ENCODE results near the gene SLC4A3.

Gene SLC4A3, protein sequence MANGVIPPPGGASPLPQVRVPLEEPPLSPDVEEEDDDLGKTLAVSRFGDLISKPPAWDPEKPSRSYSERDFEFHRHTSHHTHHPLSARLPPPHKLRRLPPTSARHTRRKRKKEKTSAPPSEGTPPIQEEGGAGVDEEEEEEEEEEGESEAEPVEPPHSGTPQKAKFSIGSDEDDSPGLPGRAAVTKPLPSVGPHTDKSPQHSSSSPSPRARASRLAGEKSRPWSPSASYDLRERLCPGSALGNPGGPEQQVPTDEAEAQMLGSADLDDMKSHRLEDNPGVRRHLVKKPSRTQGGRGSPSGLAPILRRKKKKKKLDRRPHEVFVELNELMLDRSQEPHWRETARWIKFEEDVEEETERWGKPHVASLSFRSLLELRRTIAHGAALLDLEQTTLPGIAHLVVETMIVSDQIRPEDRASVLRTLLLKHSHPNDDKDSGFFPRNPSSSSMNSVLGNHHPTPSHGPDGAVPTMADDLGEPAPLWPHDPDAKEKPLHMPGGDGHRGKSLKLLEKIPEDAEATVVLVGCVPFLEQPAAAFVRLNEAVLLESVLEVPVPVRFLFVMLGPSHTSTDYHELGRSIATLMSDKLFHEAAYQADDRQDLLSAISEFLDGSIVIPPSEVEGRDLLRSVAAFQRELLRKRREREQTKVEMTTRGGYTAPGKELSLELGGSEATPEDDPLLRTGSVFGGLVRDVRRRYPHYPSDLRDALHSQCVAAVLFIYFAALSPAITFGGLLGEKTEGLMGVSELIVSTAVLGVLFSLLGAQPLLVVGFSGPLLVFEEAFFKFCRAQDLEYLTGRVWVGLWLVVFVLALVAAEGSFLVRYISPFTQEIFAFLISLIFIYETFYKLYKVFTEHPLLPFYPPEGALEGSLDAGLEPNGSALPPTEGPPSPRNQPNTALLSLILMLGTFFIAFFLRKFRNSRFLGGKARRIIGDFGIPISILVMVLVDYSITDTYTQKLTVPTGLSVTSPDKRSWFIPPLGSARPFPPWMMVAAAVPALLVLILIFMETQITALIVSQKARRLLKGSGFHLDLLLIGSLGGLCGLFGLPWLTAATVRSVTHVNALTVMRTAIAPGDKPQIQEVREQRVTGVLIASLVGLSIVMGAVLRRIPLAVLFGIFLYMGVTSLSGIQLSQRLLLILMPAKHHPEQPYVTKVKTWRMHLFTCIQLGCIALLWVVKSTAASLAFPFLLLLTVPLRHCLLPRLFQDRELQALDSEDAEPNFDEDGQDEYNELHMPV

GRCh38 chr2:219627103-219628100 lies at the start of gene SLC4A3:
Gene SLC4A3, plus strand, starts transcription at chr2:219627630. Its CDS starts 363 bp downstream, at chr2:219627993.
- DNase-seq, result no peak

- no peak for DNase-seq
Measured at GRCh38 chr2:219578811-219579613, 48.4 kb upstream of the SLC4A3 start.

DNA sequence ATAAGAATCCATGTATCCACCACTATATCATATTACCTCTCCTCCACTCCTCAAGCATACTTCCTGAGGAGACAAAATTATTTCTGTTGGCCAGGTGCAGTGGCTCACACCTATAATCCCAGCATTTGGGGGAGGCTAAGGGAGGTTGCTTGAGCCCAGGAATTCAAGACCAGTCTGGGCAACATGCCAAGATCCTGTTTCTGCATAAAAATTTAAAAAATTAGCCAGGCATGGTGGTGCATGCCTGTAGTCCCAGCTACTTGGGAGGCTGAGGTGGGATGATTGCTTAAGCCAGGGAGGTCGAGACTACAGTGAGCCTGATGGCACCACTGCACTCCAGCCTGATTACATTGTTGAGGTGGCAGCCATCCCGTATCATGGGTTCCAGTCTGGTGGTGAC lies 46.1 kb upstream of the SLC4A3 start:
- DNase-seq, result no peak

- DNase-seq, result no peak
Measured at GRCh38 chr2:219591091-219591490, 36.3 kb upstream of the SLC4A3 start.

GRCh38 chr2:219592736-219593135 lies 34.7 kb upstream of the SLC4A3 start:
- no peak for DNase-seq

- DNase-seq, result no peak
Measured at GRCh38 chr2:219593154-219593553, 34.3 kb upstream of the SLC4A3 start.

- no peak for DNase-seq
Measured at GRCh38 chr2:219595256-219595655, 32.2 kb upstream of the SLC4A3 start.

DNA sequence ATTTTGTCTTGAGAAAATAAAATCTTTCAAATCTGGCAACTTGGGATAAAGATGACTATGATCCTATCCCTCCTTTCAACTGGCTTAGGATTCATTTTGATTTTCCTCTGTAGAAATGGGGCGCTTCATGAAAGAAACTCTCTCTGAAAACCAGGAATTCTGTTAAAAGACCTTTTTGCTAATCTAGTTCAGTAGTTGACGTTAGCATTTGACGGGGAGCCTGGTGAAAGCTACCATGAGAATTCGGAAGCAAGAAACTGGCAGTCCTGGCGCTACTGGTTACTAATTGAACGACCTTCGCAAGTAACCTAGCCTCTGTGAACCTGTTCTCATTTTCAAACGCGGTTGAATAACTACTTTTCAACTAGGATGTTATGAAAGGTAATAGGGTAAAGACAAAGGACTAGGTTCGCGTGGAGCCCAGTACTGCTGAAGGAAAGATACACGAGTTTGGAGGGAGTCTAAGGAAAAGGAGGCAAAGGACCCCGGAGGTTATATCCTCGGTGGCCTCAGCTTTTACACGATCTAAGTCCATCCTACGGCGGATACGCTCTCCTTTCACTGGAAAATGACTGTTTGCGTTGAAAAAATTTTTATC lies 30.4 kb upstream of the SLC4A3 start:
- no peak for DNase-seq

GRCh38 chr2:219597552-219598307 lies 29.7 kb upstream of the SLC4A3 start, which contains the start of gene STK11IP:
Gene STK11IP, plus strand, starts transcription at chr2:219597857. Its CDS starts 263 bp downstream, at chr2:219598120.
- peak; percentile 95 for DNase-seq

DNA sequence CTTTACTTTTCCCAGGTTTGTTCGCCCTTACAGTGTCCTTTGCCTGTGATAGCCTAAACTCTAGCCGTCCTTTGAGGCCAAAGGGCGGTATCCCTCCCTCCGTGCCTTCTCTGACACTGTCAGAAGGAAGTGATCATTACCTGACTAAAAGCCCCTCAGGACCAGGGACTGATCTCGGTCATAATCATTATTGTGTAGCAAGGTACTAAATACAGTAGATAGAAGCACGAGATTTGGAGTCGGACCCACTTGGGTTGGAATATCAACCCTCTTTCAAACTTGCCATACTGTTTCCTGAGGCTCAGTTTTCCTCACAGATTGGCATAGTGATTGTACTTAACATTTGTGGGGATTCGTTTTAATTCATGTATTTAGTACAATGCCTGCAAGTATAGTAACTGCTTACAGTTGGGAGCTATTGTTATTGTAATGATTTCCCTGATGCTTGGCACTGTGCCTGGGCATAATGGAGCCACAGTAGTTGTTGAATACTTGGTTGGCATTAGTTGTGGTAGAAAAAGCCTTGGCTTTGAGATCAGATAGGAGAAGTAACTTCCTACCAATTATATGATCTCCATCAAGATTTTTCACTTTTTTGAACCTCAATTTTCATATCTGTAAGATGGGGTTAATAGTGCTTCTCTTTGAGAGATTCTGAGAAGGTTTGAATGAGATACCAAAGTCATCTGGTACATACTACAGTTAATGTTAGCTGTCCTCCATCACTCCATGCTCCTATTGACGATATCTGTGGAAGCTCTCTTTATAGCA lies 28.9 kb upstream of the SLC4A3 start:
- DNase-seq, result no peak

DNA sequence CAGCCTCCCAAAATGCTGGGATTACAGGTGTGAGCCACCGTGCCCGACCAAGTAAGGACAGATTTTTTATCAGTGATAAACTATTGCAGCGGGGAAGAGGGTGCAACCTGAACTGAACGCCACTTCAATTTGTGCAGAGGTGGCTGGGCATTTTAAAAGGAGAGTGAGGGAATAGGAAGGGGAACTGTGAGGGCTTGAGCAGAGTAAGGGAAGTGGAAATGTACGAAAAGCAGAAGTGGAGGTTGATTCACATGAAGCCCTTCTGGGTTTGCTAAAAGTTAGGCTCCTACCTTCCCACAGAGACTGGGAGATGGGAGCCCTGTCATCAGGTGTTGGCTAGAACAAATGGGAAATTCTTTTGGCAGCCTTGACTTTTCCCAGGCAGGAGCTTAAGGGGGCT lies 23.7 kb upstream of the SLC4A3 start:
- no peak for DNase-seq

DNA sequence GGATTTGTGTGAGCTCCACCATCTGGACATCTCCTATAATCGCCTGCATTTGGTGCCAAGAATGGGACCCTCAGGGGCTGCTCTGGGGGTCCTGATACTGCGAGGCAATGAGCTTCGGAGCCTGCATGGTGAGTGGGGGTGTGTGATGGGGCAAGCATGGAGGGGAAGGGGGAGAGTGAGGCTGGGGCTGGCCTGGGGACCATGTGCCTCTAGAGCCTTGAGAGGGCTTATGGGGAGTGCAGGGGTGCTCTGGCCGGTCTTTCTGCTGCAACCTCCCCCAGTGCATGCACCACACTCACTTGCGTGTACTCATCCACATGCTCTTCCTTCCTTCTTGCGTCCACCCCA lies 21.8 kb upstream of the SLC4A3 start:
- DNase-seq, result no peak

- no peak for DNase-seq
Measured at GRCh38 chr2:219607931-219608330, 19.5 kb upstream of the SLC4A3 start.

GRCh38 chr2:219608399-219608964 lies 18.9 kb upstream of the SLC4A3 start:
- no peak for DNase-seq

- no peak for DNase-seq
Measured at GRCh38 chr2:219609149-219609750, 18.2 kb upstream of the SLC4A3 start.

DNA sequence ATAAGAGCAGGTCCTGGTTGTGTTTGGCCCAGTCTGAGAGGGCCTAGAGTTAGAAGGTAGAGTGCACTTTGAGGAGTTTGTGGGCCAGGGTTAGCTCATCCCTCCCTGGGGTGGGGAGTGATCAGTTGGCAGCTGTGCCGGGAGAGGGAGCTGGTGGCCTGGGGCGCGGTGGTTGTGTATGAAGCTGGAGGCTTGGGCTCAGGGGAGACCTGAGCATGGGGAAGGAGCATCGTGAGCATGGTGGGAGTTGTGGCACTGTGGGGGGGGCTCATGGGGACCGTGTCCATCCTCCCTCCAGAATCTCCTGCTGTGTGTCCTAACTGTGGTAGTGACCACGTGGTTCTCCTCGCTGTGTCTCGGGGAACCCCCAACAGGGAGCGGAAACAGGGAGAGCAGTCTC lies 16.1 kb upstream of the SLC4A3 start:
- no peak for DNase-seq

GRCh38 chr2:219611866-219612576 lies 15.4 kb upstream of the SLC4A3 start:
- no peak for DNase-seq
